Stimulated activated CD4-positive, alpha-beta T cell treated with anti-CD3 and anti-CD28 coated beads, Interleukin-2, amount 100 ng/mL, for 48 hours (primary cell): Measurements from ENCODE around the gene CIRBP.

Experiments
- DNase-seq, 2 donors: peaks; one replicate each; pipeline ENCODE4 v3.0.0-alpha.2; 2020

CIRBP gene

GRCh38 chr19:1257475-1258162 lies 11.5 kb upstream of the CIRBP start:
- DNase-seq, result no peak

DNA sequence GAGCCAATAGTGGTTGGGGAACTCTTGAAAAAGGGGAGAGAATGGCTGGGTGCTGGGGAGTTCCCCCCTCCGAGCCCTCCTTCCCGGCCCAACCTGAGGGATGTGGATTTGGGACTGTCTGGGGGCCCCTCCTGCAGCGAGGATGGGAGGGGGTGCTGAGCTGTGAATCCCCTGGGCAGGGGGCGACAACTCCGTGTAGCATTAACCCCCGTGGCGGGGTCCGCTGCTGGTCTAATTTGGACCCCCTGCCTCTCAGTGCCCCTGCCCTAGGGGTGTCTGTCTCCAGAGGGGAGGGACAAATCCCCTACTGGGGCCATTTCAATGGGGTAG lies 11.0 kb upstream of the CIRBP start:
- no peak for DNase-seq

GRCh38 chr19:1258707-1259205 lies 10.4 kb upstream of the CIRBP start:
- no peak for DNase-seq

DNA sequence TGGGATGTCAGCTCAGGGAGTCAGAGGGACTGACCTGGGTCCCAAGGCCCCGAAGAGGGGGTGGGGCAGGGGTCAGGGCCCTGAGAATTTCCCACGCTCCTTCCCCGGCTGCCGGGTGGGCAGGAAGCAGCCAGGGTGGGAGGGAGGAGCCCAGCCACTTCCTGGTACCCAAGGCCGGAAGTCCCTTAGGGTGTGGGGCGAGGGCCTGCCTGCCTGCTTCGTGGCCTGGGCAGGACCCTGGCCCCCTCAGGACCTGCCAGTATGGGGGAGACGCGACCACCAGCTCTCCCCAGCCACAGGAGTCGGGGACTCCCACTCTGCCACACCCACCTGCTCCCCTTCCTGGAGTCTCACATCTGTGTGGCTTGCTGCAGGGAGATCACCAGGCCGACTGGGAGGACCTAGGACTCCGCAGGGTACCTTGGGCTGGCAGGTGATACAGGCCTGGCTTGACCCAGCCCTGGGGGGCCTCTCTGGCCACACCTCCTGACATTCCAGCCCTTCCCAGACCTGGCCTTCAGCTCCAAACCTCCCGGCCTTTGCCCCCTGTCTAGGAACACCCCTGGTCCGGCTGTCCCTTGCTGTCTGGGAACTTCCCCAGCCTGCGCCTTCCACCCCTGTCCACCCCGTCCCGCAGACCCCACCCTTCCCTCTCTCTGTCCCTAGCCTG lies 9.8 kb upstream of the CIRBP start:
- DNase-seq, result peak; percentile 57 to 61

GRCh38 chr19:1259876-1260748 lies 9.0 kb upstream of the CIRBP start:
- DNase-seq, result peak in 1 of 2 donors; percentile 31

DNA sequence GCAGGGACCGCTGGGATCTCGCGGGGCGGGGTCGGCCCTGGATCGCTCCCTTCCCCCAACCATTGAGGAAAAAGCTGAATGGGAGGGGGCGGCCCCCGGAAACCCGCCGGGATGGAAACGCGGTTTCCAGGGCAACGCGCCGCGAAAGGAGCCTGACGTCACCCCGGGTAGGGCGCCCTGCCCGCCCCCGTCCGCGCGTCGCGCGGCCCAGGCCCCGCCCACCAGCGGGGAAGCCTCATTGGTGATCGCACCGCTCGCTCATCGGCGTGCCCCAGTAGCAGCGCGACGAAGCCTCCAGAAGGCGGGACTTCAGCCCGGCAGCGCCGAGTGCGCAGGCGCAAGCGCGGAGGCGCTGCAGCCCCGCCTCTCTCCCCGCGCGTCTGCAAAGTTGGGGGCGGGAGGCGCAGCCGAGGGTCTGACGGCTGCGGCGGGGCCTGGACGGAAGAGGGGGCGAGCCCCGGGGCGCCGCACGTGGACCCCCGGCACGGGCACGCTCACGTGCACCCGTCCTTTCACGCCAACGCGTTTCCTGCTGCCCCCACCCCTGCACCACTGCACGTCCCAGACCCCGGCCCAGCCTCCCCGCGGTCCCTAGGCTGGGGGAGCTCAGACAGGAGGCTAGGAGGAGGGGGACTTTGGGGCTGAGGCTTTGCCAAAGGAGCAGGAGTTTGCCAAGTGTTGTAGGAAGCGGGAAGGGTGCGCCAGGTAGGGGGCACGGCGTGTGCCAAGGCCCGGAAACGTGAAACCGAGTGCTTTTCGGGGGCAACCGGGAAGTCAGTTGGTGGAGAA lies 8.2 kb upstream of the CIRBP start:
- DNase-seq, result peak; percentile 96 to 98

DNA sequence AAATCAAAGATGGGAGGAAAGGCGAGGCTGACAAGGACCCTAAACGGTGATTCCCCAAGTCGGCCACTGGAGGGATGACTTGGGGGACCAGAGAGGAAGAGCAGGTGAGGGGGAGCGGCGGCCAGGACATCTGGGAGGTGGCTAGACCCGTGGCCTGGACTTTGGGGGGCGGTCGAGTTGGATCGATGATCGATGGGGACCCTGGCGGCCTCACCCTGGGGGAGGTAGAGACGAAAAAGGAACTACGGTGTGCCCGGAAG lies 7.7 kb upstream of the CIRBP start:
- no peak for DNase-seq

DNA sequence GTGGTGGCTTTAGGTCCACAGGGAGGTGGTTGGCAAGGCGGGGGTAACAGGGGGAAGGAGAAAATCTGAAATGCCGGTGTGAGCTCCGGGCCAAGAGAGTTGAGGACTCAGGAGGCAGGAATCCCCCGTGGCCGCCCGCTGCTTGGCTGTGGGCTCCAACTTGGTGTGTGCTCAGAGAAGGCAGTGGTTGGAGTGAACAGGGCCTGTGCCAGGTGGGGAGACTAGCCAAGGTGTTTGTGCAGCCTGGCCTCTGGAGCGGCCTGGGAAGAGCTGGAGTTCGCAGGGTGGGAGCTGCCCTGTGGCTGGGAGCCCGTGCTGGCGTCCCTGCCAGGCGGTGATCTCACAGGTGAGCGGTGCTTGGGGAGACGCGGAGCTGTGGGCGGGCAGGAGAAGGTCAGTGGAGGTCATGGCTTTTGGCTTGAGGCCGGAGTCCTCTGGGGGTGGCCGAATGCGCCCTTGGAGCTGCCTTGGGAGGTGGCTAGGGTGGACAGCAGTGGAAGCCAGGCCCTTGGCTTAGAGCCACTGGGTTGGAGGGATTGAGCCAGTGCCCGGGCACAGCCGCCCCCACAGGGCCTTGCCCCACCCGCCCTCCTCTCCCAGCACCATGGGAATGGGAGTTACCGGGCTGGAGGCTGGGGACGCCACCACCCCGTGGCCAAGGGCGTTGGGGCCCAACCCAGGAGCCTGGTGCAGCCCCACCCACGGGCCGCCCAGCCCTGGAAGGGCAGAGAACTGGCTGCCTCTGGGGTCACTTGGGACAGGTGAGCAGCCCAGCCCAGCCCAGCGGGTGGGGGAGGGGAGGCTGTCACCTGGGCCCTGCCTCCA lies 7.1 kb upstream of the CIRBP start:
- DNase-seq, result no peak

- no peak for DNase-seq
These were observed 6.5 kb upstream of the CIRBP start for GRCh38 chr19:1262623-1263123.

- DNase-seq, result no peak
These were observed 5.9 kb upstream of the CIRBP start for GRCh38 chr19:1263188-1263587.

DNA sequence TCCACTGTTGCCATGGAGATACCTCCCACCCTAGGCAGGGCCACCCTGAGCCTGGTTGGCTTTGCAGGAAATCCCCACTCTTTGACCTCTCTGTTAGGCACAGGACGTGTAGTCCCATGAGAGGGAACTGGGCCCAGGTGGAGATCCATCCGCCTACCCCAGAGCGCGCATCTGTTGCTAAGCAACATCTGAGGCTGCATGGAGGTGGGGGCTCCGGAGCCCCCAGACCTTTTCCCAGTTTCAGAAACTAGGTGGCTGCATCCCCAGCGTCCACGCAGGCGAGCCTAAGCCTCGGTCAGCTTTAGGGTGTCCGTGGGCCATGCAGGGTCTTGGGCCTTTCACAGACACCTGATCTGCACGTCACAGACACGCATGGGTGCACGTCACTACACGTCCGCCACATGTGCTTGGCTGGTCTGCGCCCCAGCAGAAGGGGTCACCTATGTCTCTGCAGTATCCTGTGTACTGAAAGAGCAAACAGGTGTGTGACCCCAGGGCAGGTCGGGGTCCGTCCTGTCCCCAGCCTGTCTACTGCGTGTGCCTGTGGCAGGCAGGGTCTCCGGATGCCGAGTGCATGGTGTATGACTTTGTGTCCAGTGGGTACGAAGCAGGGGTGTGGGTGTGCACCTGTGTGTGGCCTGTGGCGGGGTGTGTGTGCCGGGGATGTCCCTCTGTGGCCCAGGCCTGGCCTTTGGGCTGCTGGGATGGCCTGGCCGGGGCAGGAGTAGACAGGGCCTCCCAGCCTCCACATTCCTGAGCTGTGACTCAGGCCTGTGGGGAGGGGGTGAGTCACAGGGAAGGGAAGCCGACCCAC lies 4.1 kb upstream of the CIRBP start:
- DNase-seq, result no peak

DNA sequence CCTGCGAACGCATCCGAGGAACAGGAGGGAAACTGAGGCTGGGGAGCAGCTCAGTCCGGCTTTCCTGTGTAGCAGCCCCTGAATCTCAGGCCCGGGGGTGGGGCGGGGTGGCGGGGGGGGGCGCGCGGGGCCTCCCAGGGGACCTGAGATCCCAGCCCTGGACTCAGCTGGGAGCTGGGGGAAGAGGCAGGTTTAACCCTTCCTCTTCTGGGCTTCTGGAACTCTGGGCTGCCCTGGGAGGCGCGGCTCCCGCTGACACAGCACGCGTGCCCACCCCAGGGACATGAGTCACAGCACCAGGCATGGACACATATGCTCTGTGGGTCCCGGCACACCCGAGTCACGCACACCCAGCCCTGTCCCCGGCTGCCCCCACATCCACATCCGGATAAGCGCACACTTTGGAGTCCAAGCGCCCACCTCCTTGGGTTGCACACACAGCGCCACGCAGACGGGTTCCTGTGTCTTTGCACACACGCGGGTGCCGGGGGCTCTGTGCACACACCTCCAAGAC lies 3.5 kb upstream of the CIRBP start:
- DNase-seq, result no peak

DNA sequence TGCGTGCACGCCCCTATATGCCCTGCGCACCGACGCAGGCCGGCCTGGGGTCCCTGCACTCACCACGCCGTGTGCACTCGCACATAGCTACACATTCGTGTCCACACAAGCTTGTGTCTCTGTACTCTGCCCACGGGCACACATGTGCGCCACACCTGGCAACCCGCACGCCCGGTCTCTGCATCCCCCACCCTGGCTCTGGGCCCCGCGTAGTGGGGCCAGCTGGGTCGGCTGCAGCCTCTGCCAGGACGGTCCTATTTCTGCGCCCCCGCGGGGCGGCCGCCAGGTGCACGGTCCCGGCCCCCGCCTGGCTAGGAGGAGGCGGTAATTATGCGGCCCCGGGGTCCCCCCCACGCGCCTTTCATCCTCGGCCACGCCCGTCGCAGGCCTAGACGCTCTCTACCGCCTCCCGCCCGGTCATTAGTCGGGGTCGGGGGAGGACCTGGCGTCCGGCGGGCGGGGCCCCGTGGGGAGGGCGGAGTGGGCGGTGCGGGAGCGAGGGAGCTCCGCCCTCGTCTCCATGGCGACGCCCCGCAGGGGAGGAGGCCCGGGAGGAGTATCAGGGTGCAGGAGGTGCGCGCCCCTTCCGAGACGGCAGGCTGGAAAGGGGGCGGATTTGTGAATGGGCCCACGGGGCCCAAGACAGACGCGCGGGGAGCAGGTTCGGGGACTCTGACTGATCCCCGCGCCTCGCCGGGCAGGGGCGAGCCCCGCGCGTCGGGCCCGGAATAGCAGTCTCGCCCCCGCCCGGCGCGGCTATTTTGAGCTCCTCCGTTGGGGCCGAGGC lies 2.8 kb upstream of the CIRBP start:
- DNase-seq, result peak; percentile 76 to 80

DNA sequence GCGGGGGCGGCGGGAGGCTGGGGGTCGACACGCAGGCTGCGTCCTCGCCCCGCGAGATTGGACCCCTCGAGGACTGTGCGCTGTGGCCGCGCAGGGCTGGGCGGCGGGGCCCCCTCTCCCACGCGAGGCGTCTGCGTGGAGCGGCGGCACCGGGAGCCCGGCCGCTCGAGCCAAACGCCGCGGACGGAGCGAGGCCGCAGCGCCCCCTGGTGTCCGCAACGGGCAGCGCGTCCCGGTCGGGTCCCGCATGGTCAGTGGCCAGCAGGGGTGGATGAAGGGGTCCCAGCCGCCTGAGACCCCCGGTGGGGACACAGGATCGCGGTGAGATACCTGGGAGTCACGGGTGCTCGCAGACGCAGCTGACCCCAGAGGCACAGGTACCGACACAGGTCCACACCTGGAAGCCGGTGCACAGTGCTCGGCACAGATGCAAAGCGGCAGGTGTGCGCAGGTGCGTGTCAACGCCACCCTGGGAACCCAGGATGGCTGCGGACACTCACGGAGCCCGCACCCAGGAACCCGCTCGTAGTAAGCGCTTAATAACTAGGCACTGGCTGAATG lies 2.1 kb upstream of the CIRBP start:
- DNase-seq, result peak; percentile 74 to 80

- DNase-seq, result no peak
These were observed 1.5 kb upstream of the CIRBP start for GRCh38 chr19:1267477-1268225.

GRCh38 chr19:1268226-1269064 lies 687 bp upstream of the CIRBP start:
- DNase-seq, result no peak

DNA sequence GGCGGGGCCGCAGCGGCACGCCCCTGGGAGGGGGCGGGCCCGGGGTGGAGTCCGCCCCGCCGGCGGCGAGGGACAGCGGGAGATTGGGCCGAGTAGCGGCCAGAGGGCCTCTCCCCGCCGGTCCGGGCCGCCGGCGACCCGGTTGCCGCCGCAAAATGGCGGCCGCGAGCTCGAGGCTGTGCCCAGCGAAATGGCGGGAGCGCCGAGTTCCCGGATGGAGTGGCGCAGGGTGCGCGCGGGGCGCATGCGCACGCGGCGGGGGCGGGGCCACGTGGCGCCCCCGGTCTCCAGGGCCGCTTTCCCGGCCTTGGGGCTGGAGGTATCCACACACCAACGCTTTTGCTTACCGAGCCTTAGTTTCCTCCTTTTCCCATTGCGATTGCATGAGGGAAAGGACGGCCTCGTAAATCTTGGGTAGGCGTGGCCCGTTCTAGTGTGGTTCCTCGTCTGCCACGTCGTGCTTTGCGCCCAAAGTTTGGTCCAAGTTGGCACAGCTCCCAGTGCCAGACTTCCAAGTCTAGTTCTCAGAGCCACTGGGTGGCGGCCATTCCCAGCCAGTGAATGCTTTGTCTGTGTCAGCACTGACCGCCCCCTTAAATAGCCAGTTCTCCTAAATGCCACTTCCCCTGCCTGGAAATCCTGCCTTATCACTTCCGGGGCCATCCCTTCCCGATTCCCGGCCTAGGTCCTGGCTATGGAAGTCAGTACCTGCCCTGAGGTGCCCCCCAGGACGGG lies 513 bp downstream of the CIRBP start:
- DNase-seq, result peak; percentile 82 to 88
